ENCODE results near the gene SCGB1D2.
"Not testable (repeated sequence)": the region's sequence is repeated elsewhere in the genome, so short reads cannot be mapped to it uniquely, and the experiment has no call there.

Gene SCGB1D2, protein sequence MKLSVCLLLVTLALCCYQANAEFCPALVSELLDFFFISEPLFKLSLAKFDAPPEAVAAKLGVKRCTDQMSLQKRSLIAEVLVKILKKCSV

DNA sequence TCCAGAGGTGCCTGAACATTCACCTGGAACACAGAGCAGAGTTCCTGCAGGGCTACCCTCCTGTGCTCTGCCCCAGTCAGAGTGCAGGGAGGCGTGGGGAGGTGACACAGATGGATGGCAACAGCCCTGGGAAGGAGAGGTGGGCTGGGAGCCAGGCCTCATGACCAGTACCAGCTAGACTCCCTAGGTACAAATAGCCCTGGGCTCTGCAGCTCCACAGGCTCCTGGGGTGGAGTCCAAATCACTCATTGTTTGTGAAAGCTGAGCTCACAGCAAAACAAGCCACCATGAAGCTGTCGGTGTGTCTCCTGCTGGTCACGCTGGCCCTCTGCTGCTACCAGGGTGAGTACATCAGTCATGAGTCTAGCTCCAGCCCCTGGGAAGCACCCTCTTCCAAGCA lies at the start of gene SCGB1D2:
Gene SCGB1D2 (plus strand): TSS at position 219 of the 400 bp plus-strand sequence. CDS start 69 bp downstream, at position 288.
- DNase-seq, result peak; percentile 88

DNA sequence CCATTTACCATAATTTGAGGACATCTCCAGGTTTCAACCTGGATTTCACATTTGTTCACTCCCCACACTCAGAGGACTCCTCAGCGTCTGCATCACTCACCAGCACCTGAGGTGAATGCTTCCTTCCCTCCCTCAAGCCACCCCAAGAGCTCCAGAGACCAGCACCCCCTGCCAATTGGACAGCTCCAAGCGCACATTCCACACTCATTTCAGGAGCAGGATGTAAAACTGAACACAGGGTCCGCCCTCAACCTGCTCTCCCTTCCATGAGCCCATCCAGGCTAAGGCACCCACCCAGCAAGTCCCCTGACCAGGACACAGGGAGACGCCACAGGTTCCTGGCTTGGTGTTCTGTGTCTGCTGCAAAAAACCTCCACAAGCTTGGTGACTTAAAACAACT lies 48.1 kb upstream of the SCGB1D2 start:
- DNase-seq, result no peak

DNA sequence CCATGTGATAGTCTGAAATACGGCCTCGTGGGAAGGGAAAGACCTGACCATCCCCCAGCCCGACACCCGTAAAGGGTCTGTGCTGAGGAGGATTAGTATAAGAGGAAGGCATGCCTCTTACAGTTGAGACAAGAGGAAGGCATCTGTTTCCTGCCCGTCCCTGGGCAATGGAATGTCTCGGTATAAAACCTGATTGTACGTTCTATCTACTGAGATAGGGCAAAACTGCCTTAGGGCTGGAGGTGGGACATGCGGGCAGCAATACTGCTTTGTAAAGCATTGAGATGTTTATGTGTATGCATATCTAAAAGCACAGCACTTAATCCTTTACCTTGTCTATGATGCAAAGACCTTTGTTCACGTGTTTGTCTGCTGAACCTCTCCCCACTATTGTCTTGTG lies 47.0 kb upstream of the SCGB1D2 start:
- not testable (repeated sequence) for DNase-seq

DNA sequence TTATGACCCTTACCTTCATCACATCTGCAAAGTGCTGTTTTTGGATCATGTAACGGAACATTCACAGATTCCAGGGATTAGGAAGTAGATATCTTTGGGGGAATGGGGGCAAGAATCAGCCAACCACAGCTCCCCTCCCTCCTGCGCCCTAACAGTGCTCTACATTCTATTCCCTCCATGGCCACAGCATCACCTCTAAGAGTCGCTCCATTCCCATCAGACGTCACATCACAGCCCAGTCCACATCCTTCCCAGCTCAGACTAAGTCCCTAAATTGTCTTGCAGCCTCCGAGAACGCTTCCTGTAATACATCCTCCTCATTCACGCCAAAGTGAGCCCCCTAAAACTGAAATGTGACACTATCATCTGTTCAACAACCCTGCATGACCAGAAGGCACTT lies 46.1 kb upstream of the SCGB1D2 start:
- DNase-seq, result no peak

DNA sequence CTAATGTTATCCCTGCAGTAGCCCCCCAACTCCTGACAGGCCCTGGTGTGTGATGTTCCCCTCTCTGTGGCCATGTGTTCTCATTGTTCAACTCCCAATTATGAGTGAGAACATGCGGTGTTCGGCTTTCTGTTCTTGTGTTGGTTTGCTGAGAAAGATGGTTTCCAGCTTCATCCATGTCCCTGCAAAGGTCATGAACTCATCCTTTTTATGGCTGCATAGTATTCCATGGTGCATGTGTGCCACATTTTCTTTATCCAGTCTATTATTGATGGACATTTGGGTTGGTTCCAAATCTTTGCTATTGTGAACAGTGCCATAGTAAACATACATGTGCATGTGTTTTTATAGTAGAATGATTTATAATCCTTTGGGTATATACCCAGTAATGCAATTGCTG lies 44.6 kb upstream of the SCGB1D2 start:
- not testable (repeated sequence) for DNase-seq

DNA sequence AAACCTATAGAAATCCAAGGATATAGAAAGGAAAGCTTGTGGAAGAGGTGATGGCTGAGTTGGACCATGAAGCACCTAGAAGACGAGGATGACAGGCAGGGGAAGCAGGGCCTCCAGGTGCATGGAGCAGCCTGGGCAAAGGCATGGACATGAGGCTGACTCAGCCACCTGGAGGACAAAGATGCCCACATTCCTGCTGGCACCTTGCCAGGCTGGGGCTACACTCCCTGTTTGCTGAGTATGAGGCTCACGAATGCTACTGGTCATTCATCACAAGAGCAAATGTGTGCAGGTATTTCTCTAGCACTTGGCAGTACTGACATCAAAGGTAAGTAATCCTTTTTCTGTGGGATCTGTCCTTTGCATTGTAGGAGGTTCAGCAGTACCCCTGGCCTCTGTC lies 40.7 kb upstream of the SCGB1D2 start:
- DNase-seq, result no peak

DNA sequence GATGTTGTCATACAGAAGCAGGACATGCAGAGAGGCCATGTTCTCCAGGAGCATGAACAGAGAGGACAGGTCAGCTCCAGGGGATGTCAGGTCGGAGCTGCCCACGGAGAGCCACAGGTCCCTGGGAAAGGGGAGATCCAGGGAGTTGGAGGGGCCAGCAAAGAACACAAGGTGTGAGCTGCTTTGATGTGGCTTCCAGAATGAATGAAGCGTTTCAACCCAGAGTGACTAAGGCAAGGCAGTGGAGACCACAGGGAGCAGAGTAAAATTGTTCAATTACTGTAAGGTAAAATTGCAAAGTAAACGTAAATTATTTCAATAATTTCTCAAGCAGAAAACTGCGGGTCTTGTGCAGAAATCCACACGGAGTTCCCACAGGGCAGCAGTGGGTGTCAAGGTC lies 39.1 kb upstream of the SCGB1D2 start:
- DNase-seq, result no peak

DNA sequence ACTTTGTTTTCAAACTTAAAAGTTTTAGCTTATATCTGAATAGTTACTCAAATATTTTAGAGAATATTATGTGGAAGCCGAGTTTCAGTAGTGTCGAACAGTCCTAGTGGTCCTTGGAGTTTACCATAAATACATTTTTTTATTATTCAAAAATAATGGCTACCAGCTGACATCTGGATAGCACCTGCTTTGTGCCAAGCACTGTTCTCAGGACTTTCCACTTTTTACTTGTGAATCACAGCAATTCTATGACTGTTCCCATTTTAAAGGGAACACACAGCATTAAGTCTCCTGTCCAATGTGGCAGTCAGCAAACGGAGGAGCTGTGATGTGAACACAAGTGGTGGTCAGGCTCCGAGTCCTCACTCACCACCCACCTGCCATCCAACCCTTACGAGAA lies 37.6 kb upstream of the SCGB1D2 start:
- no peak for DNase-seq

DNA sequence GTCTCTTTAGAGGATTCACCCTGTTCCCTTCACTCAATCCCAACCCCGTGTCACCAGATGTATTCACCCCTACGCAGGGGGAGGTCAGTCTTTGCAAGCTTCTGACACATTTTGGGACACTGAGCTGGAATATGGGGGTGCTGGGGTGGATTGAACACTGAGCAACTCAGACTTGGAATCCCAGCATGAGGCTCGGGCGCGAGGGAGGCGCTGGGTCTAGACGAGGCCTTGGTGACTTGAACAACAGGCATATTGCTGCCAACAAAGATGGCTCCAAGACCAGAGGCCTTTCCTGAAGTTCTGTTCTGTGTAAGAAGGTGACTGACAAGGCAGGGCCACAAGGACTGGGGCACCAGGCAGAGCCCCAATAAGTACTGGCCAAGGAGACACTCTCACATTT lies 36.6 kb upstream of the SCGB1D2 start:
- no peak for DNase-seq

DNA sequence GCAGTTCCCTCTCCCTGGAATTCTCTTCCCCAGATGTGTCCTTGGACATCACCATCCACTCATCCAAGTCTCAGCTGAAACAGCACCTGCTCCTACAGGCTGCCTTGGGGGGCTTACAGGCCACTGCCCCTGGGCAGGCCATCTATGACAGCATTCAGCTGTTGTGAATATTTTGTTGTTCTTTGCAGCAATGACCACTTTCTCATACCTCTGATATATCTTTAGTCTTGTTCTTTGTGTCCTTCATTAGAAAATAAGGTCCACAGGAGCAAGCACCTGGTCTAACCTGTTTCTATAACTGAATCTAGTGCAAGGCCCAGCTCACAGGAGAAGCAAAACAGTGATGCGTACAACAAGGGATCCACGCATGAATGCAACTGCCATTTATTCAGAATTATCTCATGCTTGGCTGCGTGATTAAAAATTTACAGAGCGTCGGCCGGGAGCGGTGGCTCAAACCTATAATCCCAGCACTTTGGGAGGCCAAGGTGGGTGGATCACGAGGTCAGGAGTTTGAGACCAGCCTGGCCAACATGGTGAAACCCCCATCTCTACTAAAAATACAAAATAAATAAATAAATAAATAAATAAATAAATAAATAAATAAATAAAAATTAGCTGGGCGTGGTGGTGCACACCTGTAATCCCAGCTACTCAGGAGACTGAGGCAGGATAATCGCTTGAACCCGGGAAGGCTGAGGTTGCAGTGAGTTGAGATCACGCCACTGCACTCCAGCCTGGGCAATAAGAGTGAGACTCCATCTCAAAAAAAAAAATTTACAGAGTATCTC lies 35.6 kb upstream of the SCGB1D2 start:
- not testable (repeated sequence) for DNase-seq

DNA sequence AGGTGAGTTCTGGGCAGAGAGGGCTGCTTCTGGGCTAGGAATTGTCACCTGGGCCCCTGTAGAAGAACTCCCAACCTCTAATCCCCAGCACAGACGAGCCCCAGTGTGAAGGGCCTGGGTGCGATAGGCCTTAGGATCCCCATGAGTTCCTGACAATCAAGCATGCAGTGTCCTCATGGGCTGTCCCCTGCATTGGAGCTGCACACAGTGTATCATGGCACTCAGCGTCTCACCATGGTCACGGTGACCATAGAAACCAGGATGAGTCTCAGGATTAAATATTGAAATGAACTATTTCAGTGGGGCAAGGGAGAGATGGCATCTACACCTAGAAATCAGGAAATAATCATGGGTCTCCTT lies 33.3 kb upstream of the SCGB1D2 start:
- no peak for DNase-seq

DNA sequence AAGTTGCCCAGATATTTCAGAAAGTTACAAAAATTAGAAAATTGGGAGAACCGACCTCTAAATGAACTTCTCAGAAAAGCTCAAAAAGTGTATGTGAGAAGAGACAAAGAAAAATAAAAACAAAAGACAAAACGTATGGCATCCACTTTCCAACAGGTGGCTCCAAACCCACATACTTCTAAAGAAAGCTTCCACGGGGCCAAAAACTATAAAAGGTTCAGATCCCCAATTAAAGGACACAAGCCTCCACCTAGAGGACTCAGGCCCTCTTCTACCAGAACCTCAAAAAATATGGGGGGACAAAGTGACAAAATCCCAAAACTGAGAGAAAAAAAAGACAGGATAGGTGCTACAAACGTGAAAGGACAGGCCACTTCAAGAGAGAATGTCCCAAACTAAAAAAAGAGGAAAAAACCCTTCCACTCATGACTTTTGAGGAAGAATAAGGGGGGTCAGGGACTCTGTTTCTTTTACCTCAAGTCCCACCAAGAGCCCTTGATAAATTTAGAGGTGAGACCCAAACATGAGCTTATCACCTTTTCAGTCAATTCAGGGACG lies 24.8 kb upstream of the SCGB1D2 start:
- DNase-seq, result peak; percentile 11

DNA sequence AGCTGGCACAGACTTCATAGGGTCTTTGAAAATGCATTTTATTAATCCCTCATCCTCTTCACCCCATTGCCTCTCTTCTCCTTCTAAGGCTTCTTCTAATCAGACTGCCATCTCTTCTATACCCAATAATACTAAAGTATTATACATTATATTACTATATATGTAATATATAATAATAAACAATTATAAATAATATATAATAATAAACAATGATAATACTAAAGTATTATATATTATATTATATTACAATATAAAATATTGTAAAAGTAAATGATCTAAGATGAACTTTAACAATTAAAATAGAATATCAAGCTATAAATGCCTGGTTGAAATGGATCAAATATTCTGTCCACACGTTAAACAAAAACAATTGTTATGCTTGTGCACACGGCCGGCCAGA lies 20.5 kb upstream of the SCGB1D2 start:
- DNase-seq, result no peak

DNA sequence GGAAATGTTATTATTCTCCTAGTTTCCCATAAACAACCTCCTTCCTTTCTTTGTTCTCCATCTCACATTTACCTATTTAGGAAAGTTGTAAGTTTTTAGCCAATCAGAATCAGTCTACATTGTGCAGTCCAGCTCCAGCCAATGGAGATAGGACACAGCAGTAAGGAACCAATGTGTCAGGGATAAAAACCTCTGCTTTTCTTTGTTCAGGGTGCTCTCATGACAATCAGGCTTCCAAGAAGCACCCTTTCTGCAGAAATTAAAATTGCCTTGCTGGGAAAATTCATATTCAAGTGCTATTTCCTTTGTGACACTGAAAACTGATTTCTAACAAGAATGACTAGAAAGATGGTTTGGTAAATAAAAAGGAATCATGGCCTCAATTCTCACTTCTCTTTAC lies 18.9 kb upstream of the SCGB1D2 start:
- DNase-seq, result no peak

DNA sequence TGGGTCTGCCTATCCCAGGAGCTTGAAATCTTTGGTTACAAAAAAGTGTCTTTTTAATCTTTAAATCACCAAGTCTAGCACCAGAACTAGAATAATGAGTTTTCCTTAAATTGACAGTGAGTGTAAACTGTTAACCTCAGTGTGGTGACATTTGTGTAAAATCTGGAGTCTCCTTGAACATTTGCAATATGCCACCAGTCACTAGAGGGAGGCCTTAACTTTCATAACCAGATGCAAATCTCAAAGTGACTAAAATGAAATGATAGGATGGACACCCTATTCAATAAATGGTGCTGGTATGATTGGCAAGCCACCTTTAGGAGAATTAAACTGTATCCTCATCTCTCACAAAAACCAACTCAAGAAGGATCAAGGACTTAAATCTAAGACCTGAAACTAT lies 8.3 kb upstream of the SCGB1D2 start:
- no peak for DNase-seq

DNA sequence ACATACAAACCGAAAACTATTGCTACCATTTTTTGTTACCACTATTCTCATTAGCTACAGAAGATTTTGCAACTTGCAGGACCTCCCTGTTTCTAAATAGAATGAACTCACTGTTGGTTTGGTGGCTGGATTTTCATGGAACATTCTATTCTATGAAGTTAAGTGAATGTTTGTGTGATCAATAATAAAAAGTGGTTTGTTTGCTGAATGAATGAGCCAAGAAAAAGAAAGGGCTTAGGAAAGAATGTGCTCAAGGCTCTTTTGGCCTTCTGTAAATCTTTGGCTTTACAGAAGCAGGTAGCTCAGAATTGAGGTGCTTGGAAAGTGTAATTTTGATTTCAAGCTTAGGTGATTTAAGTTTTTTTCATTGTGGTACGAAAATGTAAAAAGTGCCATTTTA lies 5.9 kb upstream of the SCGB1D2 start:
- no peak for DNase-seq

DNA sequence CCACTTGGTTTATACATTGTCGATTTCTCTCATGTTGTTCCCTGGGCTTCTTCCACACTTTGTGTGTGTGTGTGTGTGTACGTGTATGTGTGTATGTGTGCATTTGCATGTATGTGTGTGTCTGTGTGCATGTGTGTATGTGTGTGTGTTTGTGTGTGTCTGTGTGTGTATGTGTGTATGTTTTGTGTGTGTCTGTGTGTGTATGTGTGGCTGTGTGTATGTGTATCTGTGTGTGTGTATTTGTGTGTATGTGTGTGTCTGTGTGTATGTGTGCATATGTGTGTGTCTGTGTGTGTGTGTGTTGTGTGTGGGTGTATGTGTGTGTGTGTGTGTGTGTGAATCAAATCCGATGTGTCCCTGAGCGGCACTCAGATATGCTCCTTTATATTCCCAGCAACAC lies 4.5 kb upstream of the SCGB1D2 start:
- DNase-seq, result no peak

DNA sequence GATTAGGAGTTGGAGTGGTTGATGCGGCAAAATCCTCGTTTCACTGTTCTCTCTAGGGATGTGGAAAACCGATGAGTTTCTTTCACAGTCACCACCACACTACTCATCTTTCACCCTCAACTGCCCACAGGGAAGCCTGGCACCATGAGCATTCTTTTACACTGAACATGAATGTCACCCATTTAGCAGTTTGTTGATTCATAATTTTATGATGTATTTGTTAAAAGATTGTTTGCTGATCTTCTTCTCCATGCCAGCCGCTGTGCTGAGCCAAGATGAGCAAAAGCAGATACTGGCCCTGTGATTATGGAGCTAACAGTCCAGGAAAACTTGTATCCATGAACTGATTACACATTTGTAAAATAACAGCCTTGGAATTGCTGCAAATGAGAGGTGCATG lies 3.9 kb upstream of the SCGB1D2 start:
- no peak for DNase-seq

DNA sequence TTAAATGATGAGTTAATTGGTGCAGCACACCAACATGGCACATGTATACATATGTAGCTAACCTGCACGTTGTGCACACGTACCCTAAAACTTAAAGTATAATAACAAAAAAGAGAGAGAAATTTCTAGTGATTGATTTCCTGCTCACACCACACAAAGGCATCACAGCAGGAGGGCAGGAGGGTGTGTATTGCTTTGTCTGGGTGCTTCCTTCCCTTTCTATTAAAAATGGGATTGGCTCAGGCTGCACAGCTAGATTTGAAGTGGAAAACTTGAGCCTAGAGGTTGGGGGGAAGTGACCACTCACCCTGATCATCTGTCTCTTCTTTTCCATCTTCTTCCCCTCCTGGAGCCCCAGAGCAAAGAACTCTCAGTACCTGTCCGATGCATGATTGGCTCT lies 944 bp upstream of the SCGB1D2 start:
- DNase-seq, result no peak

DNA sequence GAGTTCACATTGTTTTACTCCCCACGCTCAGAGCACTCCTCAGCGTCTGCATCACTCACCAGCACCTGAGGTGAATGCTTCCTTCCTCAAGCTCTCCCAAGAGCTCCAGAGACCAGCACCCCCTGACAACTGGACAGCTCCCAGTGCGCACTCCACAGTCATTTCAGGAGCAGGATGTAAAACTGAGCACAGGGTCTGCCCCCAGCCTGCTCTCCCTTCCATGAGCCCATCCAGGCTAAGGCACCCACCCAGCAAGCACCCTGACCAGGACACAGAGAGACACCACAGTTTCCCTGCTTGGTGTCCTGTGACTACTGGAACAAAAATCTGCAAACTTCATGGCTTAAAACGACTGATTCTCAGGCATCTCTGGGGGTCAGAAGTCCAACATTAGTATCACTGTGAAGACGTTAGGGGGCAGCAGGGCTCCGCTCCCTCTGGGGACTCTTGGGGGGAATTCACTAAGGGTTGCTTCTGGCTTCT lies 3.3 kb downstream of the SCGB1D2 start:
- no peak for DNase-seq

DNA sequence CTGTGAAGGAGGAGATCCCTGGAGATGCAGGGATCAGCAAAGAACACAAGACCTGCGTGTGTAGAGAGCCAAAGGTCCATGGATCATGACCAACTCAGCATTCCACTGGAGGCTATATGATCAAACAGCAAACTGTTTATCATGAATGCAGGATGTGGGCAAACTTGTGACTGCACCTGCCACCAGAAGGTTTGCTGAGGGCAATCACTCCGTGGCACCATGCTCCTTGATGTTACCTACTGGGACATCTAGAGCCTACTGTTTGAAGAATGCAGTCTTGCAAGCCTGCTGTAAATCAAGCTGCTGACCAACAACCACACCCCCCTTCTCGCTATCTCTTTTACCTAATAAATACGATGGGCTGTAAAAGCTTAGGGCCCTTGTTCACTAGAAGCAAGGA lies 9.7 kb downstream of the SCGB1D2 start:
- DNase-seq, result no peak

DNA sequence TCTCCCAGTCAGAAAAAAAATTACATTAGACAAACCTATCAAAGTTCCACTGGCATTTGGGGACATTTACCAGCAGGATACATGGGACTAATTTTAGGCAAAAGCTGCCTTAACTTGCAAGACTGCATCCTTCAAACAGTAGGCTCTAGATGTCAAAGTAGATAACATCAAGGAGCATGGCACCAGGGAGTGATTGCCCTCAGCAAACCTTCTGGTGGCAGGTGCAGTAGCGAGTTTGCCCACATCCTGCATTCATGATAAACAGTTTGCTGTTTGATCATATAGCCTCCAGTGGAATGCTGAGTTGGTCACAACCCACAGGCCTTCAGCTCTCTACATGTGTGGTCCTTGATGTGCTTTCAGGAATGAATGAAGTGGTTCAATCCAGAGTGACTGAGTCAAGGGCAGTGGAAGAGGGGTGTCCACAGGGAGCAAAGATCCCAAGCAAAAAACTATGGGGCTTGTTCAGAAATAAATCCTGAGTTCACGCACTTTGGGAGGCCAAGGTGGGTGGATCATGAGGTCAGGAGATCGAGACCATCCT lies 12.0 kb downstream of the SCGB1D2 start:
- DNase-seq, result no peak

DNA sequence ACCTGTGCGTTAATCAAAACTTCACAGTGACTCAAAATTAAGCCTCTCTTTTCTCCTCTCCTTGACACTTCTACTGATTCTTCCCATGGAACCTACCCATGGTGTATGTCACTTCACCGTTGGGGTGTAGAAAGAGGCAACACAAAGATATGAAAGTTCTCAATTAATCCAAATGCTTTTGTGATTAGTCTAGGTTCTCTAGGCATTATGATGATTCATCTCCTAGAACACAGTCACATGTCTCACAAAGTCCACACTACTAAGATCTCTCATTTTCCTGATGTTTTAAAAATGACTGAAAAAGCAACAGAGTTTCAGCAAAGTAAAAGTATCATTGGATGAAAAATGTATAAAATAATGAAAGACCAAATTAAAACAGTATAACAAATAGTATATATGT lies 14.2 kb downstream of the SCGB1D2 start:
- DNase-seq, result no peak

DNA sequence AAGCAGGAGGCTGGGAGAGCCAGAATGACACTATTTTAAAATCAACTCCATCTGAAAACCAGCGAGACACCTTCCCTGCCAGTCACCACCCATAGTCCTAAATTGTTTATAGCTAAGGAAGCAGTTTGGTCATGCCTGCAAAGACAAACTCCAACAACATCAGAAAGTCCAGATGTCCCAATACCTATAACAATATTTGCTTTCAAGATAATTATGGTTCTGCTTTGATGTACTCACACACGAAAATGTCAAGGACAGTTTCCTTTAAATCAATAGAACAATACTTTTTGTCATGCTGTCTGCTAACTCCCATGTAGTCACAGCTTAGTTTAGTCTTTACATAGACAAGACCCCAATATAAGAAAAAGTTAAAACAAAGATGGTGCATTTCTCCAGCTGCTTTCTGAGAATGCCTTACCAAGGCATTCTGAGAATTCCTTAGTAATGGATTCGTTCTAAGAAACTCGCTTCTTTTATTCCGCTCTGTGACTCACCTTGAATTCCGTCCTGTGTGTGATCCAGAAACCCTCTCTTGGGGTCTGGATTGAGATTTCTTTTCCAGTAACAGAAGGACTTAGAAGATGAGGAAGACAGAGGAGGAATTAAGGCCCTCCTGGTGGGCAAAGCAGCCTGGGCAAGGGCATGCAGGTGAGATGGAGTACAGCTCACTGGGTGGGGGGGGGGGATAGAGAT lies 18.4 kb downstream of the SCGB1D2 start:
- no peak for DNase-seq

Data from NCI-H1092 (cell line).